Measurements from ENCODE around the gene FAM20A.

- no peak for TF ChIP-seq ZNF274 (IDR thresholded peaks at IDR 0.05; ENCODE audit: low read depth, low read length)
- TF ChIP-seq YY1 (IDR thresholded peaks at IDR 0.05; ENCODE audit: insufficient read depth, insufficient read length), result no peak
- TF ChIP-seq SUZ12 (IDR thresholded peaks at IDR 0.05; ENCODE audit: extremely low read depth, insufficient read depth, insufficient read length), result no peak
Measured at GRCh38 chr17:68526548-68526947, 74.6 kb downstream of the FAM20A start.

All from NT2/D1 (cell line).